Activated T-cell treated with anti-CD3 and anti-CD28 coated beads for 4 hours (primary cell): ENCODE measurements around the gene ZNF548.

Experiments used
- DNase-seq: peaks from one replicate; pipeline ENCODE4 v3.0.0-alpha.2; 2020

Gene ZNF548

DNA sequence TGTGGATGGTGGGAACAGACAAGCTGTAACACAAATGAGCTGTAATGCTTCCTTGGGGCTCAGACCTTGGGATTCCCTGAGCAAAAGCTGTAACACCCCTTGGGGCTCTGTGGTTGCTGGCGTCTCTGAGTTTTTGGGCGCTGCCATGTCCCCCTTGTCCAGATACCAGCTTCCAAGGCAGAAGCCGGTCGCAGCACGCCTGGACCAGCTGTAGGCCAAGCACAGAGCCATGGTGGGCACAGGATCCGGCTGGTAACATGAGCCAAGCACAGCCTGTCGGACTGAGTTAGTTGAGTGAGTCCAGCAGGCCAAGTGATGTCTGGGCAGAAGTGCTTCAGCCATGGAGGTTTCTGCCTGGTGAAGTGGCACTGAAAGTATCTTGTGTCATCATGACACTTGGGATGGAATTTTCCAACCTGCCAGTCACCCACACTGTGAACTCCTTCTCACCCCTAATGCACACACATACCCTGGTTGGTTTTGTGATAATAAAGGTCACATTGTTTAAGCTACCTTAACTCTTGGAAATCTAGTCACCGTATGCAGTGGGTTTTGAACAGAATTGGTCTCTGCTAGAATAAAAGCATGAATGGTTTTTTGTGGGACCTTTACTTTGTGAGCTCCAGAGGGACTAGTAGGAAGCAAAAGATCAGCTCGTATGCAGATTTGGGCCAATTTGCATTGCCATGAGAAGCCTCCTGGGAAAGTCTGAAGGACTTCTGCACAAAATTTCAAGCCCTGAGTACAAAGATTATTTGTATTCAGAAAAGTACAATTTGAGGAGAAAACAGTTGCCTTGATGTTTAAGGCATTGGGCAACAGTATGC is 14.3 kb downstream of the ZNF548 start:
- DNase-seq, result no peak

DNA sequence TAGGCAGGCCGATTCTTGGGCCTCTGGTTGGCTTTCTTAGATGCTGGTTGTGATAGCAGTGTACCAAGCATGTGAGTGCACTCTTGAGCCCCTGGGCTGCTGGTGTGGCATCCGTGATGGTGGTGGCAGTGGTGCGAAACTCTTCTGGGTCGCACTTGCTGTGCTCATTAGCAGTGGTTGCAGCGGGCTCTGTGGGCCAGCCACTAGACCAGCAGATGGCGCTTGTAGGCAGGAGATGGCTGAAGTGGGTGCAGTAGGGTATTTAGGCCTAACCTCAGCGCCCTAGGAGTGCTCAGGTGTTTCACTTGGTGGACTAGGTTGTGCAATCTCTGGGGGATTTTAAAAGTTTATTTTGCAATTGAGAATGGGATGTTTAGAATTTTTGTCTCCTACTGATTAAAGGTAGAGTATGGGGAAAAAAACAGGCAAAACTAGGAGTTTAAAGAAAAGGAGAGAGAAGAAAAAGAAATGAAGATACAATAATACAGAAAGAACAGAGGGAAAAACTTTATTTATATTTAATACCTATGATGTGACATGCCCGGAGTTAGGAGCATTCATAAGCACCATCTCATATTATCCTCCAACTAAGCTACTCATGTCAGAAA is 17.0 kb downstream of the ZNF548 start:
- peak; percentile 68 for DNase-seq

DNA sequence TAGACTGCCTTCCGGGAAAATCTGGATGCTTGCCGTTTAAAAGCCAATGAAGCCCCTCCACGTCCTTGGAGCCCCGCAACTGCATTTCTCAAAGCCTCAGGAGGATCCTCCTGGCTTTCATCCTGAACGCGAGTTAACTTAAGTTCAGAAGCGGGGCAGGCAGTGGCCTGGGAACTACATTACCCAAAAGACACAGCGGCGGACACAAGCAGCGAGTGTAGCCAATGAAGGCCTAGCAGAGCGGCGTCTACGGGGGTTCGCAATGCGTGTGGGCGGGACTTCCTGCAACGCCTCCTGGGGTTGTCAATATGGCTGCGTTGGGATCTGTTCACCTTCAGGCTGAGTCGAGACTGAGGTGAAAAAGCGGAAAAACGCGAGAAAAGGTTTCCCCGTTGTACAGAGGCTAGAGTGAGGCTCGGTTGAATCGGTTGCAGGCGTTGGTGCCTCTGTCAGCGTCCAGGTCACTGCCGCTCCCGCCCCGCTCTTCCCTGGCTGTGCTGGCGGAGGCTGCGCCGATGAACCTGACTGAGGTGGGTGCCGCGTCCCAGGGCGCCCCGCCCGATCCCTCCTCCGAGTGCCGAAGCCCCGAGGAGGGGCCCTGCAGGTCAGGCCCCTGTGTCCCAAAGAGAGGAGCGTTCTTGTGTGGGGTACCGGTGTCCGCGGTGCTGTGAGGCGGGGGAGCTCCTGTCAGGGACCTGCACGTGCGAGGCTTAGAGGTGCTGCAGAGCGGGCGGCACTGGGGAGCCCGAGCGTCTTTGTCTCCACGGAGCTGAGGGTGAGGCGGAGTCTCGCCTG is 21.4 kb downstream of the ZNF548 start, which contains the start of gene ZNF17:
Gene ZNF17 (plus strand): TSS at position 285 of the 795 bp plus-strand sequence. CDS start 2,455 bp downstream, outside the sequence.
- DNase-seq, result peak; percentile 88

DNA sequence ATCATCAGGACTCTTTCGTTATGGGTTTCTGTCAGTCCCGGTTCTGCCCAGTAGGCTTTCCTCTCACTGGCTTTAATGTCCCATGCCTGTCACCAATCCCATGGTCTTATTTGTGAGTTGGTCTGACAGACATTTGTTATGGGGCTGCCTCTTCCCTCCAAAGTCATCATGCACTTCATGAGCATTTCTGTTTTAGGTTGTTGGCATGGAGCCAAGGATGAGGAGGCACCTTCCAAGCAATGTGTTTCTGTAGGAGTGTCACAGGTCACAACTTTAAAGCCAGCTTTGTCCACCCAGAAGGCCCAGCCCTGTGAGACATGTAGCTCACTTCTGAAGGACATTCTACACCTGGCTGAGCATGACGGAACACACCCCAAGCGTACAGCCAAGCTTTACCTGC is 29.8 kb downstream of the ZNF548 start:
- DNase-seq, result no peak

DNA sequence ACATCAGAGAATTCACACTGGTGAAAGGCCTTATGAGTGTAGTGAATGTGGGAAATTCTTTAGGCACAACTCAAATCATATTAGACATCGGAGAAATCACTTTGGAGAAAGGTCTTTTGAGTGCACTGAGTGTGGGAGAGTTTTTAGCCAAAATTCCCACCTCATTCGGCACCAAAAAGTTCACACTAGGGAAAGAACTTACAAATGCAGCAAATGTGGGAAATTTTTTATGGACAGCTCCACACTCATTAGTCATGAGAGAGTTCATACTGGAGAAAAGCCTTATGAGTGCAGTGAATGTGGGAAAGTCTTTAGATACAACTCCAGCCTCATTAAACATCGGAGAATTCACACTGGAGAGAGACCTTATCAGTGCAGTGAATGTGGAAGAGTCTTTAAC is 31.4 kb downstream of the ZNF548 start:
- DNase-seq, result no peak

DNA sequence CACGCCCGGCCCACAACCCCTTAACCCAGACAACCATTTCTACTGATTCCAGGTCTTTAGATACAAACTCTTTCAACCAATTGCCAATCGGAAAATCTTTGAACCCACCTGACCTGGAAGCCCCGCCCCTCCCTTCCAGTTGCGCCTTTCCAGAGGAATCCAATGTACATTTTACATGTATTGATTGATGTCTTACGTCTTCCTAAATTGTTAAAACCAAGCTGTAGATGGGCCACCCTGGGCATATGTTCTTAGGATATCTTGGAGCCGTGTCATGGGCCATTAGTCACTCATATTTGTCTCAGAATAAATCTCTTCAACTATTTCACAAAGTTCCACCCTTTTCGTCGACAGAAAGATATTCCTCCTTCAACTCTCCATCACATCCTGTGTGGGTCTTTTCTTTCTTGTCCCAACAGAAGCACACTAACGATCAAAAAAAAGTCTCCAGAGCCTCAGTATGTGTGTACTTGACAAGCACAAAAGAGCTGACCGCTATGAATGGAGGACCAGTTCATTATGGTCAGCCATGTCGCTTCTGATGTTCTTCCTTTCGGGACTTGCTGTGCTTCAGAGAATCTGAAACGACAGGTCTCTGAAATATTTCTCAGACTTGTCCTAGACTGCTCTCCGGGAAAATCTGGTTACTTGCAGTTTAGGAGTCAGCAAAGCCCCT is 44.9 kb downstream of the ZNF548 start:
- DNase-seq, result no peak

DNA sequence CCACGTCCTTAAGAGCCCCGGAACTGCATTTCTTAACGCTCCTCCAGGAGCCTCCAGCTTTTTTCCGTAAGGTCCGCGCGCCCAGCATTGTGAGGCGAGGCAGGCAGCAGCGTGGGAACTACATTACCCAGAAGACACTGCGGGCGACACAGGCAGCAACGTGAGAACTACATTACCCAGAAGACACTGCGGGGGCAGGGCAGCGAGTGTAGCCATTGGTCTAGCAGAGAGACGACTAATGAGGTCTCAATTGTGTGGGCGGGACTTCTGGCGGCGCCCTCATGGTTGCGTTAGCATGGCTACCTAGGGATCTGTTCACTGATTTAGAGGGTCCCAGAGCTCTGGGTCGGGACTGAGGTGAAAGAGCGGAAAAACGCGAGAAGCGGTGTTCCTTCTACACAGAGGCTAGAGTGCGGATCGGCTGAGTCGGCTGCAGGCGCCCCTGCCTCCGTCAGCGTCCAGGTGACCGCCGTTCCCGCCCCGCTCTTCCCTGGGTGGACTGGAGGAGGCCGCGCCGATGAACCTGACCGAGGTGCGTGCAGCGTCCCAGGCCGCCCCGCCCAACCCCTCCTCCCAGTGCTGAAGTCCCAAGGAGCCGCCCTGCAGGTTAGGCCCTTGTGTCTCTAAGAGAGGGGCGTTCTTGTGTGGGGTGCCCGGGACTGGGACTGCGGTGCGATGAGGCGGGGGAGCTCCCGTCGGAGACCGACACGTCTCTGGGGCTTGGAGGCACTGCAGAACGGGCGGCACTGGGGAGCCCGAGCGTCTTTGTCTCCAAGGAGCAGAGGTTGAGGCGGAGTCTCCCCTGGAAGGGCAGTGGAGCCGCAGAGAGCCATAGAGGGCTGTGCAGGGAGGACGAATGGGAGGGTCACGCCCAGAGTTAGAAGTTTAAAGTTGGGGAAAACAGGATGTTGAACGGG is 45.7 kb downstream of the ZNF548 start, which contains the start of gene ZNF749:
Gene ZNF749 (plus strand): TSS at position 264 of the 917 bp plus-strand sequence. CDS start 254 bp downstream, at position 518.
- peak; percentile 97 for DNase-seq

DNA sequence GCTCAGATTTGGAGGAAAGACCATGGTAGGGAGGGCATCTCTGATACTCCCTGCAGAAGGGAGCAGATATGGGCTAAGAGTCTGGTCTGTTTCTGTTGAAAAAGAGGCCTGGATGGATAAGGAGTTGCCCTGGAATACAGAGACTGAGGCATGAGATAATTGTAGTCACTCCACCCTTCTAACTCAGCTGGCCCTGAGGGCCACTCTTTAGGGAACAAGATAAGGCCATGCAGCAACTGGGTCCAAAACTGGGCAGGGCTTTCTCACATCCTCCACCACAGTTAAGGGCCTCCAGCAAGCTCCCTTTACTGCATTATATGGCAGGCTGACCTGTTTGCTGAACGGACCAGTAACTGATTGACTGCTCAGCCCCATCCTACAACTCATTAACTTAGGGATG is 46.8 kb downstream of the ZNF548 start:
- DNase-seq, result no peak

DNA sequence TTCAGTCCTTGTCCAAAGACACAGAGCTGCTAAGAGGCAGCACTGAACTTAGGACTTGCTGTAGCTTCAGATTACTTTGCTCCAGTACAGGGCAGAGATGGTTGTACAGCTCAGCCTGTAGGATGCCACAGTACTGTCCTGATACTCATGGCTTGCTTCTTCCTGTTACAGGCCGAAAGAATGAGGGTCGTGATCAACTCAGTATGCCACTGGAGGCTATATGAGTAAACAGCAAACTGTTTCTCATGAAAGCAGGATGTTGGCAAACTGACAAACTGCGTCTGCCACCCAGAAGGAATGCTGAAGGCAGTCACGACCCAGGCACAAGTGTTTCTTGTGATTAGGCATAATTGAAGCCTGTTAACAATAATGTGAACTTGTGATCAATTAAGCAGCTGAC is 48.3 kb downstream of the ZNF548 start:
- DNase-seq, result no peak

DNA sequence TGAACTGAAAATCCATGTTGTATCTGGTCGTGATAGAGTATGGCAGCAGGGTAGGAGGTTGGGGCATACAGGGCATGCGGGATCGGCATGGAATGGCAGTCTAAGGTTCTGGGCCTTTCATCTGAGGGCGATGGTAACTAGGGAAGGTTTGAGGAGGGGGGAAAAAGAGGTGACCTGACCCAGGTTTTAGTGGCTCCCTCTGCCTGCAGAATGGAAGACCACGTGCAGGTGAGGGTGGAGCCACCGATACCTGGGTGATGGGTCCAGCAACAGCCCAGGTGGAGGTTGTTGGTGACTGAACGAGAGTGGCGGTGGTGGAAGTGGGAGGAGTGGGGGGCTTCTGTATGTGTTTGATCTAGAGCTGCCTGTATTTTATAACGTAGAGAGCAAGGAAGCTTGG is 49.3 kb downstream of the ZNF548 start:
- DNase-seq, result no peak

DNA sequence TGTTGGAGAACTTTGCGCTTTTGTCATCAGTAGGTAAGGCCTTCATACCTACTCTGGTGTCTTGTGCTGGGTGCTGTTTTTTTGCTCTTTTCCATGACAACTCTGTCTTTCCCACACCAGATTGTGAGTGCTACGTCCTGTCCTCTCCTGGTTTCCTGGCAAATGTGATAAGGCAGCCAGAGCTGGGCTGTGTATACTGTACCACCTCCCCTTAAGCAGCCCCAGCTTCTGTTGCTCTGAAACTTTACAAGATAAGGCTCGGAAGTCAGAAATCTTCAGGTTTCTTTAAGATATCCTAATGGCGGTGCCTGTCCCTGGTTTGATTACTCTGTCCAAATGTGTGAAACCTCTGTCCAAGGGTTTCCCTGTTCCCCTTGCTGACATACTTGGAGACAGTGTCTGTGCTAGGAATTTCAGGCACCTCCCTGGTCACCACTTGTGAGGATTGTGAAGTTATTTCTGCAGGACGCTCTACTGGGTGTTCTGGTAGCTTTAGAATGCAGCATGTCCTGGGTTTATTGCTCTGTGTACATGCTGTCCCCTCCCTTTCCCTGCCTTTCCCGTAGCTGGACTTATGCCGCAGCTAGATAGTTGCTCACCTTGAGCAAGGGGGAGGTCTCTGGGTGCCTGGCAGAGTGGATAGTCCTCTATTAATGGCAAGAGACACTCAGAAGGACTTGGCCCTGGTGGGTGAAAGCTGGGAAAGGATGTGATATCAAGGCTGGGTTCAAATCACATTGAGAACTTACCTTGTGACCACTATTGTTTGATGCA is 52.5 kb downstream of the ZNF548 start:
- no peak for DNase-seq

DNA sequence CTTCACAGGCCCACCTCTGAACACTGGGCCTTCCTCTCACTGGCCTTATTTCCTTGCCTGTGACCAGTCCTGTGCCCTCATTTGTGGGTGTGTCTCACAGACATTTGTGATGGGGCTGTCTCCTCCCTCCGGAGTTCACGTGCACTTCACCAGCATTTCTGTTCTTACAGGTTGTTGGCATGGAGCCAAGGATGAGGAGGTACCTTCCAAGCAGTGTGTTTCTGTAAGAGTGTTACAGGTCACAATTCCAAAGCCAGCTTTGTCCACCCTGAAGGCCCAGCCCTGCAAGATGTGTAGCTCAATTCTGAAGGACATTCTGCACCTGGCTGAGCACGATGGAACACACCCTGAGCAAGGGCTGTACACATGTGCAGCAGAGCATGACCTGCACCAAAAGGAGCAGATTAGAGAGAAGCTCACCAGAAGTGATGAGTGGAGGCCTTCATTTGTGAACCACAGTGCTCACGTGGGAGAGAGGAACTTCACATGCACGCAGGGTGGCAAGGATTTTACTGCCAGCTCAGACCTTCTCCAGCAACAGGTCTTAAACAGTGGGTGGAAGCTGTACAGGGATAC is 53.6 kb downstream of the ZNF548 start:
- DNase-seq, result no peak

DNA sequence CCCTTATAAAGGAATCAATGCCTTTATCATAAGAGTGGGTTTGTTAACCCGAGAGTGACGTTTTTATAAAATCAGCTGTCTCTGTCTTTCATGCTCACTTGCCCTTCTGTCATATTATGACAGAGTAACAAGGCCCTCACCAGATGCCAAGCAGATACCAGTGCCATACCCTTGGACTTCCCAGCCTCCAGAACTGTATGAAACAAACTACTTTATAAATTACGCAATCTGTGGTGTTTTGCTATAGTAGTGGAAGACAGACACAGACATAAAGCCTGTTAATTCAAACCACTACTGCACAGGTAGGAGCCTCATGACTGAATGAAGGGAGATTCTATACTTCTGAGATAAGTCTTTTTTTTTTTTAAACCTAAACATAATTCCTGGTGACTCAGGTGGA is 62.7 kb downstream of the ZNF548 start:
- DNase-seq, result no peak
